ENCODE measurements around the gene LOXL3. TPM values are rescaled to one million over a fixed set of nuclear protein-coding genes. Genes with fewer than 3 reads are reported as not detected.

Gene LOXL3
- polyA plus RNA-seq, 1 of the 3 experiments (the other 2 are of a cell fraction): 47.9 TPM

- POLR2A ChIA-PET: no interaction called here
- peaks cover 4 to 9% of the 10 kb centered on the region in 2 experiments; a peak in 2 of 4 replicates for H3K4me1 ChIP-seq (ENCODE audit: control insufficient read depth in 1 of 2, insufficient read depth in 2 of 2, low read depth in 1 of 2, low read length in 1 of 2)
Observed at GRCh38 chr2:74560591-74560990, 6.8 kb upstream of the LOXL3 start.

GRCh38 chr2:74559912-74560311 lies 6.2 kb upstream of the LOXL3 start:
- no peak overlapping the region for H2AFZ ChIP-seq (ENCODE audit: low read depth)
- H3K4me2 ChIP-seq: no peak overlapping the region
- H3K4me1 ChIP-seq (ENCODE audit: control insufficient read depth in 1 of 2, insufficient read depth in 2 of 2, low read depth in 1 of 2, low read length in 1 of 2): peaks cover 9 to 10% of the 10 kb centered on the region in 2 experiments; a peak in 2 of 4 replicates
- H3K27ac ChIP-seq (ENCODE audit: low read depth in 2 of 2, low read length in 1 of 2): no peak overlapping the region
- H3K9me3 ChIP-seq: no peaks in the 10 kb centered on the region
- peaks cover 14% of the 10 kb centered on the region for H3F3A ChIP-seq (replicated peaks; ENCODE audit: insufficient read depth)
- no peak for DNase-seq
- no peak overlapping the region for H3K4me3 ChIP-seq (ENCODE audit: low read depth in 2 of 2, low read length in 1 of 2)
- CTCF ChIA-PET: interaction anchor here (3.2 kb wide), 1 partner anchor 29 kb away, joined by 15 read pairs; no protein-coding TSS in a partner anchor
- no peaks in the 10 kb centered on the region for H3K9me2 ChIP-seq
- TF ChIP-seq RFX5 (IDR thresholded peaks at IDR 0.05; ENCODE audit: low read length) (no peak), FOXM1 (IDR thresholded peaks at IDR 0.05; ENCODE audit: low read depth) (no peak), NRF1 (IDR thresholded peaks at IDR 0.05; ENCODE audit: low read depth, low read length) (no peak), MEF2A (IDR thresholded peaks at IDR 0.05; ENCODE audit: borderline replicate concordance, low read depth) (no peak), NFIC (IDR thresholded peaks at IDR 0.05; ENCODE audit: borderline replicate concordance) (no peak), PBX3 (IDR thresholded peaks at IDR 0.05) (no peak)
- no peaks in the 10 kb centered on the region for H3K27me3 ChIP-seq (ENCODE audit: insufficient read depth)
- peaks cover 10 to 17% of the 10 kb centered on the region in 2 experiments for H3K36me3 ChIP-seq (replicated peaks in 1 of 2; ENCODE audit: control insufficient read depth in 1 of 2, insufficient read depth in 2 of 2, low read length in 1 of 2)
- no peak overlapping the region for H3K9ac ChIP-seq
- POLR2A ChIA-PET: no interaction called here
- 87% methylated on average over 5 of the region's 5 CpGs for WGBS (ENCODE audit: low lambda C conversion rate)
- H3K79me2 ChIP-seq (ENCODE audit: insufficient read depth): peaks cover 17% of the 10 kb centered on the region
- H4K20me1 ChIP-seq (ENCODE audit: insufficient read depth): no peaks in the 10 kb centered on the region

More at GRCh38 chr2:74560591-74560990, 6.8 kb upstream of the LOXL3 start:
- Histone ChIP-seq H3K27me3 (ENCODE audit: insufficient read depth) (no peaks in the 10 kb centered on the region), H4K20me1 (ENCODE audit: insufficient read depth) (no peaks in the 10 kb centered on the region), H3K36me3 (replicated peaks in 1 of 2; ENCODE audit: control insufficient read depth in 1 of 2, insufficient read depth in 2 of 2, low read length in 1 of 2) (peaks cover 10 to 17% of the 10 kb centered on the region in 2 experiments), H3K27ac (ENCODE audit: low read depth in 2 of 2, low read length in 1 of 2) (no peak overlapping the region), H3K4me2 (no peak overlapping the region), H3K9me2 (no peaks in the 10 kb centered on the region), H3K4me3 (ENCODE audit: low read depth in 2 of 2, low read length in 1 of 2) (no peak overlapping the region), H2AFZ (ENCODE audit: low read depth) (no peak overlapping the region), H3K79me2 (ENCODE audit: insufficient read depth) (peaks cover 10% of the 10 kb centered on the region), H3K9me3 (no peaks in the 10 kb centered on the region), H3F3A (replicated peaks; ENCODE audit: insufficient read depth) (peaks cover 14% of the 10 kb centered on the region), H3K9ac (no peak overlapping the region)
- TF ChIP-seq ZBTB33 (IDR thresholded peaks at IDR 0.05; ENCODE audit: borderline replicate concordance, low read depth) (no peak), TAF1 (IDR thresholded peaks at IDR 0.05; ENCODE audit: borderline replicate concordance, low read depth, low read length) (no peak), JUND (IDR thresholded peaks at IDR 0.05) (no peak), CTCF (IDR thresholded peaks at IDR 0.05) (no peak), NFIC (IDR thresholded peaks at IDR 0.05; ENCODE audit: borderline replicate concordance) (no peak)
- WGBS (ENCODE audit: low lambda C conversion rate): 78% methylated on average over 6 of the region's 6 CpGs
- DNase-seq: no peak
- CTCF ChIA-PET: interaction anchor here (3.2 kb wide), 1 partner anchor 28 kb away, joined by 15 read pairs; no protein-coding TSS in a partner anchor
